GM23338 (cell line): ENCODE measurements around the gene GRID1. TPM values are rescaled to one million over a fixed set of nuclear protein-coding genes. Genes with fewer than 3 reads are reported as not detected.

Source experiments
- ATAC-seq: fragments of 200-7000 bp; cut with Tn5 transposase; 3 replicates; pipeline ENCODE4 v1.9.1; 2020
- DNase-seq: peaks from one replicate; pipeline ENCODE4 v3.0.0-alpha.2; 2015; ENCODE audit warnings: low spot score
- H2AFZ ChIP-seq: fragments of 200-600 bp; sonication (generic); 2 replicates; pipeline ENCODE4 v1.8.0; 2016; ENCODE audit warnings: antibody characterized with exemption, mild to moderate bottlenecking, moderate library complexity
- H3F3A ChIP-seq: fragments of 200-600 bp; sonication (generic); replicated peaks from 2 replicates; pipeline ENCODE4 v1.8.0; 2017; ENCODE audit warnings: antibody characterized with exemption, mixed run types, low read depth
- H3K27ac ChIP-seq: fragments of 200-600 bp; sonication (generic); 2 replicates; pipeline ENCODE4 v1.6.1; 2016; ENCODE audit warnings: low read depth
- H3K27me3 ChIP-seq: fragments of 200-600 bp; sonication (generic); 2 replicates; pipeline ENCODE4 v1.8.0; 2016; ENCODE audit warnings: mild to moderate bottlenecking, mixed run types, moderate library complexity; ENCODE audit not compliant: insufficient read depth
- H3K36me3 ChIP-seq: fragments of 200-600 bp; sonication (generic); 2 replicates; pipeline ENCODE4 v1.8.0; 2016; ENCODE audit warnings: mild to moderate bottlenecking; ENCODE audit not compliant: insufficient read depth
- H3K4me1 ChIP-seq: fragments of 200-600 bp; sonication (generic); 2 replicates; pipeline ENCODE4 v1.8.0; 2016; ENCODE audit warnings: mild to moderate bottlenecking, moderate library complexity; ENCODE audit not compliant: insufficient read depth
- H3K4me2 ChIP-seq: fragments of 200-600 bp; sonication (generic); 2 replicates; pipeline ENCODE4 v1.7.1; 2017; ENCODE audit warnings: mixed run types
- H3K4me3 ChIP-seq: fragments of 200-600 bp; sonication (generic); 2 replicates; pipeline ENCODE4 v1.6.1; 2016; ENCODE audit warnings: mixed run types
- H3K79me2 ChIP-seq: fragments of 200-600 bp; sonication (generic); replicated peaks from 2 replicates; pipeline ENCODE4 v1.8.0; 2017; ENCODE audit warnings: mild to moderate bottlenecking; ENCODE audit not compliant: insufficient read depth
- H3K9me2 ChIP-seq: fragments of 200-600 bp; sonication (generic); 2 replicates; pipeline ENCODE4 v1.8.0; 2017; ENCODE audit not compliant: insufficient read depth
- H4K20me1 ChIP-seq: fragments of 200-600 bp; sonication (generic); replicated peaks from 2 replicates; pipeline ENCODE4 v1.8.0; 2017; ENCODE audit warnings: mild to moderate bottlenecking; ENCODE audit not compliant: insufficient read depth
- H3K27ac Mint-ChIP-seq: 2 replicates; pipeline ENCODE4 v1.8.0; 2020; ENCODE audit warnings: inconsistent platforms, mild to moderate bottlenecking, moderate library complexity, mixed read lengths
- H3K27me3 Mint-ChIP-seq: 3 replicates; pipeline ENCODE4 v1.8.0; 2022; ENCODE audit warnings: low read depth, mild to moderate bottlenecking, moderate library complexity, mixed read lengths, inconsistent platforms; ENCODE audit not compliant: insufficient read depth, poor library complexity
- H3K36me3 Mint-ChIP-seq: 3 replicates; pipeline ENCODE4 v1.8.0; 2021; ENCODE audit warnings: low read depth, mild to moderate bottlenecking, inconsistent platforms, moderate library complexity, mixed read lengths
- H3K4me1 Mint-ChIP-seq: 3 replicates; pipeline ENCODE4 v1.8.0; 2020; ENCODE audit warnings: mild to moderate bottlenecking, inconsistent platforms, mixed read lengths
- H3K4me3 Mint-ChIP-seq: 3 replicates; pipeline ENCODE4 v1.8.0; 2021; ENCODE audit warnings: moderate library complexity, mild to moderate bottlenecking, inconsistent platforms, mixed read lengths
- H3K9me3 Mint-ChIP-seq: 3 replicates; pipeline ENCODE4 v1.8.0; 2020; ENCODE audit warnings: moderate library complexity, mild to moderate bottlenecking, inconsistent platforms, mixed read lengths
- CREB1 ChIP-seq: fragments of 250-450 bp; sonication (Bioruptor Pico); IDR thresholded peaks from 2 replicates; pipeline ENCODE4 v1.5.0; 2020; ENCODE audit warnings: low read depth, mild to moderate bottlenecking, moderate library complexity
- CTCF ChIP-seq, 2 experiments: fragments of 200-600 bp in 1 of 2; sonication (generic) in 1 of 2; conservative IDR thresholded peaks; 2 replicates each; pipeline versions ENCODE4 v1.5.1 to v1.6.1; 2016 to 2017; ENCODE audit warnings: antibody characterized with exemption in 2 of 2, low read depth in 2 of 2, mild to moderate bottlenecking in 2 of 2, moderate library complexity in 1 of 2
- ETS1 ChIP-seq: IDR thresholded peaks from 2 replicates; pipeline ENCODE4 v1.6.1; 2016; ENCODE audit warnings: antibody characterized with exemption
- EZH2 ChIP-seq: fragments of 200-600 bp; sonication (generic); IDR thresholded peaks from one replicate; pipeline ENCODE4 v1.8.0; 2017; ENCODE audit warnings: antibody characterized with exemption, mild to moderate bottlenecking, low read depth; ENCODE audit not compliant: unreplicated experiment
- EZH2phosphoT487 ChIP-seq: fragments of 200-600 bp; sonication (generic); IDR thresholded peaks from one replicate; pipeline ENCODE4 v1.8.1; 2018; ENCODE audit warnings: antibody characterized with exemption; ENCODE audit not compliant: unreplicated experiment
- JUNB ChIP-seq: IDR thresholded peaks from one replicate; pipeline ENCODE4 v1.6.1; 2016; ENCODE audit warnings: antibody characterized with exemption; ENCODE audit not compliant: unreplicated experiment
- NANOG ChIP-seq: IDR thresholded peaks from 2 replicates; pipeline ENCODE4 v1.6.1; 2016; ENCODE audit warnings: antibody characterized with exemption, borderline replicate concordance
- REST ChIP-seq: IDR thresholded peaks from one replicate; pipeline ENCODE4 v1.6.1; 2018; ENCODE audit warnings: antibody characterized with exemption; ENCODE audit not compliant: unreplicated experiment
- STAT1 ChIP-seq: IDR thresholded peaks from one replicate; pipeline ENCODE4 v1.6.1; 2016; ENCODE audit warnings: antibody characterized with exemption; ENCODE audit not compliant: unreplicated experiment
- ZNF114 ChIP-seq: fragments of 250-450 bp; sonication (Bioruptor Pico); IDR thresholded peaks from 2 replicates; pipeline ENCODE4 v1.5.0; 2020; ENCODE audit warnings: mild to moderate bottlenecking, moderate library complexity
- ZNF331 ChIP-seq: fragments of 250-450 bp; sonication (Bioruptor Pico); IDR thresholded peaks from 2 replicates; pipeline ENCODE4 v1.5.0; 2020; ENCODE audit warnings: low read depth, mild to moderate bottlenecking, moderate library complexity
- ZNF462 ChIP-seq: fragments of 250-450 bp; sonication (Bioruptor Pico); IDR thresholded peaks from 2 replicates; pipeline ENCODE4 v1.5.0; 2020; ENCODE audit warnings: mild to moderate bottlenecking, moderate library complexity
- polyA plus RNA-seq: library from polyadenylated mRNA; unstranded; fragments of >200 nt; fragmentation: Nextera tagmentation; extraction: Ambion mirVana; gene quantifications from 2 replicates; pipeline ENCODE4 v1.2.1, GENCODE V29; 2016
- total RNA-seq: library from RNA; depleted of rRNA; stranded (reverse); fragments of >200 nt; shearing (Covaris generic); gene quantifications from 2 replicates; pipeline ENCODE4 v1.2.3, GENCODE V29; 2014

Gene GRID1
- total and polyA plus RNA-seq, 2 experiments from 2014 or later: 0.14 to 0.15 TPM

- no peak for TF ChIP-seq ETS1
- no peak for TF ChIP-seq STAT1
Measured at GRCh38 chr10:86199041-86199440, 167.6 kb downstream of the GRID1 start (continued).

- Mint-ChIP-seq H3K4me3 (no peak overlapping the region), H3K36me3 (no peaks in the 10 kb centered on the region), H3K27ac (no peak overlapping the region), H3K4me1 (peaks cover 9% of the 10 kb centered on the region), H3K27me3 (peaks cover 4% of the 10 kb centered on the region), H3K9me3 (no peaks in the 10 kb centered on the region)
- no peaks in the 10 kb centered on the region for H3K79me2 ChIP-seq
- H3K4me3 ChIP-seq: no peak overlapping the region
- no peaks in the 10 kb centered on the region for H3K36me3 ChIP-seq
- H3K4me1 ChIP-seq: no peaks in the 10 kb centered on the region
- no peaks in the 10 kb centered on the region for H4K20me1 ChIP-seq
- H3K27ac ChIP-seq: no peak overlapping the region
- ATAC-seq: no peak
- H3K4me2 ChIP-seq: no peak overlapping the region
- no peaks in the 10 kb centered on the region for H3F3A ChIP-seq
- H3K27me3 ChIP-seq: no peaks in the 10 kb centered on the region
- no peak for DNase-seq
- no peak overlapping the region for H2AFZ ChIP-seq
- H3K9me2 ChIP-seq: no peaks in the 10 kb centered on the region
- TF ChIP-seq ZNF462 (CRISPR knock-in tag): no peak
- no peak for TF ChIP-seq REST
- TF ChIP-seq ZNF114 (CRISPR knock-in tag): no peak
- TF ChIP-seq CREB1 (CRISPR knock-in tag): no peak
- no peak for TF ChIP-seq JUNB
- no peak for TF ChIP-seq ETS1
- no peak for TF ChIP-seq NANOG
- TF ChIP-seq EZH2: no peak
- TF ChIP-seq STAT1: no peak
- TF ChIP-seq ZNF331 (CRISPR knock-in tag): no peak
- no peak for TF ChIP-seq CTCF (conservative IDR thresholded peaks at IDR 0.05; ENCODE audit: low read depth in 2 of 2)
- no peak for TF ChIP-seq EZH2phosphoT487
Measured at GRCh38 chr10:86198271-86198670, 168.3 kb downstream of the GRID1 start.
